ENCODE results near the gene GSTM5. TPM values are rescaled to one million over a fixed set of nuclear protein-coding genes. Genes with fewer than 3 reads are reported as not detected.

Gene GSTM5
- total and polyA plus RNA-seq, 2 donors (not counting 3 experiments of a cell fraction or from before 2014, with no cell fraction given) = 0.25 to 1.6 TPM

GRCh38 chr1:109751531-109752260, 39.6 kb downstream of the GSTM5 start:
- CTCF ChIA-PET = no interaction called here

More at GRCh38 chr1:109751531-109752260, 39.6 kb downstream of the GSTM5 start:
- H3K9ac ChIP-seq (replicated peaks; ENCODE audit: extremely low read depth, insufficient read depth, low read length) = no peak overlapping the region
- dilution Hi-C loops (cut with MboI; ENCODE audit: extremely low pct_ligation_motif_present, low sequenced_read_pairs) = no loop called here
- H3K4me2 ChIP-seq (ENCODE audit: insufficient read depth, low read length) = no peak overlapping the region
- no peak overlapping the region for H3K4me3 ChIP-seq (replicated peaks in 1 of 3; ENCODE audit: insufficient read depth in 1 of 3, low read depth in 1 of 3, low read length in 3 of 3)
- peaks cover 14 to 22% of the 10 kb centered on the region in 2 experiments for H3K27me3 ChIP-seq (ENCODE audit: control insufficient read depth in 2 of 2, insufficient read depth in 2 of 2, low read length in 2 of 2)
- no peaks in the 10 kb centered on the region for H3K9me3 ChIP-seq (replicated peaks; ENCODE audit: control insufficient read depth, insufficient read depth, low read length)
- no peak for TF ChIP-seq POLR2AphosphoS5 (IDR thresholded peaks at IDR 0.05; ENCODE audit: insufficient read depth, low read depth, low read length)
- TF ChIP-seq MYC (IDR thresholded peaks at IDR 0.05; ENCODE audit: low read depth, low read length) = no peak
- no peak for TF ChIP-seq EZH2 (IDR thresholded peaks at IDR 0.05; ENCODE audit: borderline replicate concordance, low read depth, low read length, severe bottlenecking)
- no peak for TF ChIP-seq GATA2 (IDR thresholded peaks at IDR 0.05; ENCODE audit: insufficient read depth, insufficient read length, low read depth, low read length)
- TF ChIP-seq JUN (IDR thresholded peaks at IDR 0.05; ENCODE audit: borderline replicate concordance, insufficient read depth, insufficient read length, low read depth) = no peak
- TF ChIP-seq POLR2A (IDR thresholded peaks at IDR 0.05; ENCODE audit: low read depth, low read length) = no peak
- no peak for TF ChIP-seq FOS (IDR thresholded peaks at IDR 0.05; ENCODE audit: borderline replicate concordance, insufficient read depth, low read length)
- no peak for TF ChIP-seq MAX (IDR thresholded peaks at IDR 0.05; ENCODE audit: insufficient read depth, insufficient read length)
- TF ChIP-seq CTCF (IDR thresholded peaks at IDR 0.05; ENCODE audit: extremely low read depth in 1 of 2, insufficient read depth in 1 of 2, low read depth in 1 of 2, low read length in 2 of 2) = no peak
- no peak for DNase-seq (ENCODE audit: low read depth, low spot score)
- POLR2A ChIA-PET = no interaction called here
- no peaks in the 10 kb centered on the region for H4K20me1 ChIP-seq (replicated peaks; ENCODE audit: control insufficient read depth, extremely low read depth, insufficient read depth, low read length)
- no peak overlapping the region for H2AFZ ChIP-seq (ENCODE audit: low read depth, low read length)
- no peaks in the 10 kb centered on the region for H3K4me1 ChIP-seq (ENCODE audit: control insufficient read depth, extremely low read depth, insufficient read depth, low read length)
- no peaks in the 10 kb centered on the region for H3K9me1 ChIP-seq (replicated peaks; ENCODE audit: control insufficient read depth, extremely low read depth, insufficient read depth, low read length)
- H3K36me3 ChIP-seq (ENCODE audit: control insufficient read depth in 2 of 2, extremely low read depth in 1 of 2, insufficient read depth in 2 of 2, low read length in 2 of 2) = no peaks in the 10 kb centered on the region
- no peaks in the 10 kb centered on the region for H3K79me2 ChIP-seq (ENCODE audit: control insufficient read depth, insufficient read depth, low read length)
- no peak for FAIRE-seq
- intact Hi-C loops (cut with micrococcal nuclease) = no loop called here
- no TSS peak for BruUV-seq (replicated peaks)
- H3K27ac ChIP-seq (ENCODE audit: insufficient read depth, low read depth, low read length) = no peak overlapping the region
